ENCODE measurements around the gene SLC36A1. TPM values are rescaled to one million over a fixed set of nuclear protein-coding genes. Genes with fewer than 3 reads are reported as not detected.
A peak's percentile ranks its signal among the peaks of the same experiment; 100 is the strongest.
"Not testable (repeated sequence)": the region's sequence is repeated elsewhere in the genome, so short reads cannot be mapped to it uniquely, and the experiment has no call there.

Gene SLC36A1
- total RNA-seq, result 3.1 and 3.8 TPM in 2 replicates

- DNase-seq (ENCODE audit: low read depth), result peak; percentile 71
Observed at GRCh38 chr5:151447174-151448037, at the start of gene SLC36A1. Gene SLC36A1, plus strand, starts transcription at chr5:151447603. Its CDS starts 11,190 bp downstream, at chr5:151458793.

- DNase-seq (ENCODE audit: low read depth), result no peak
Observed at GRCh38 chr5:151405334-151406160, 41.9 kb upstream of the SLC36A1 start.

- DNase-seq (ENCODE audit: low read depth), result peak; percentile 26
Observed at GRCh38 chr5:151406322-151406947, 41.0 kb upstream of the SLC36A1 start.

GRCh38 chr5:151408591-151409230 lies 38.7 kb upstream of the SLC36A1 start:
- peak; percentile 27 for DNase-seq (ENCODE audit: low read depth)

GRCh38 chr5:151413800-151414199 lies 33.6 kb upstream of the SLC36A1 start:
- DNase-seq (ENCODE audit: low read depth), result no peak

GRCh38 chr5:151414536-151414935 lies 32.9 kb upstream of the SLC36A1 start:
- no peak for DNase-seq (ENCODE audit: low read depth)

- no peak for DNase-seq (ENCODE audit: low read depth)
Observed at GRCh38 chr5:151417712-151418111, 29.7 kb upstream of the SLC36A1 start.

GRCh38 chr5:151420127-151420526 lies 27.3 kb upstream of the SLC36A1 start:
- DNase-seq (ENCODE audit: low read depth), result no peak

- no peak for DNase-seq (ENCODE audit: low read depth)
Observed at GRCh38 chr5:151424892-151425523, 22.4 kb upstream of the SLC36A1 start.

GRCh38 chr5:151426347-151426746 lies 21.1 kb upstream of the SLC36A1 start:
- DNase-seq (ENCODE audit: low read depth), result not testable (repeated sequence)

- no peak for DNase-seq (ENCODE audit: low read depth)
Observed at GRCh38 chr5:151427258-151427657, 20.1 kb upstream of the SLC36A1 start.

GRCh38 chr5:151430731-151431130 lies 16.7 kb upstream of the SLC36A1 start:
- DNase-seq (ENCODE audit: low read depth), result no peak

- no peak for DNase-seq (ENCODE audit: low read depth)
Observed at GRCh38 chr5:151431666-151432065, 15.7 kb upstream of the SLC36A1 start.

GRCh38 chr5:151432210-151432609 lies 15.2 kb upstream of the SLC36A1 start:
- DNase-seq (ENCODE audit: low read depth), result no peak

- no peak for DNase-seq (ENCODE audit: low read depth)
Observed at GRCh38 chr5:151434570-151435237, 12.7 kb upstream of the SLC36A1 start.

- peak; percentile 29 for DNase-seq (ENCODE audit: low read depth)
Observed at GRCh38 chr5:151448038-151448985, 909 bp downstream of the SLC36A1 start.

GRCh38 chr5:151449297-151449696 lies 1.9 kb downstream of the SLC36A1 start:
- no peak for DNase-seq (ENCODE audit: low read depth)

- DNase-seq (ENCODE audit: low read depth), result no peak
Observed at GRCh38 chr5:151449839-151450238, 2.4 kb downstream of the SLC36A1 start.

GRCh38 chr5:151450605-151451004 lies 3.2 kb downstream of the SLC36A1 start:
- no peak for DNase-seq (ENCODE audit: low read depth)

Data from renal cortical epithelial cell (primary cell).